A549 (cell line): ENCODE data around the gene DDIT4. TPM values are rescaled to one million over a fixed set of nuclear protein-coding genes. Genes with fewer than 3 reads are reported as not detected.
A peak's percentile ranks its signal among the peaks of the same experiment; 100 is the strongest.
"Not testable (repeated sequence)": the region's sequence is repeated elsewhere in the genome, so short reads cannot be mapped to it uniquely, and the experiment has no call there.

ENCODE experiments used
- ATAC-seq, 2 experiments: fragments of 200-7000 bp in 1 of 2; fragments of >200 bp in 1 of 2; cut with Nextera tagmentation in 1 of 2; cut with Tn5 transposase in 1 of 2; 3 replicates each; pipeline versions ENCODE4 v1.8.0 to v1.9.1; 2018 to 2020; ENCODE audit warnings: mild to moderate bottlenecking in 1 of 2, moderate library complexity in 1 of 2
- CTCF ChIA-PET: fragments of 300-600 bp; sonication (Branson Sonifier 250); formaldehyde crosslinking; extraction: SDS; loops from one replicate; lab custom pipeline; 2021; ENCODE audit warnings: antibody characterized with exemption, inconsistent platforms; lab: Yijun Ruan, JAX
- POLR2A ChIA-PET: fragments of 350-600 bp; formaldehyde crosslinking; extraction: SDS; loops from one replicate; lab custom pipeline; 2021; ENCODE audit warnings: antibody characterized with exemption, inconsistent platforms; lab: Yijun Ruan, JAX
- DNase-seq, 2 experiments: peaks; one replicate each; pipeline versions ENCODE4 v3.0.0 to v3.0.0-alpha.2; 2011 to 2016; ENCODE audit warnings: low read depth in 1 of 2, low spot score in 1 of 2
- FAIRE-seq: peaks from 2 replicates; lab custom pipeline; 2011; peaks lifted over from hg19 to GRCh38; lab: Jason Lieb, UNC
- H3K27ac ChIP-seq, 2 experiments: fragments of >200 bp; sonication (Bioruptor Twin); formaldehyde crosslinking; 3 replicates each; pipeline ENCODE4 v1.5.1; 2016 to 2017
- H3K4me1 ChIP-seq: fragments of >200 bp; sonication (Bioruptor Twin); formaldehyde crosslinking; 3 replicates; pipeline ENCODE4 v1.6.1; 2016
- H3K4me2 ChIP-seq: fragments of >200 bp; sonication (Bioruptor Twin); formaldehyde crosslinking; 3 replicates; pipeline ENCODE4 v1.6.1; 2016
- H3K4me3 ChIP-seq: fragments of >200 bp; sonication (Bioruptor Twin); formaldehyde crosslinking; 3 replicates; pipeline ENCODE4 v1.5.1; 2016
- H3K9me3 ChIP-seq: fragments of >200 bp; sonication (Bioruptor Twin); formaldehyde crosslinking; 3 replicates; pipeline ENCODE4 v1.6.1; 2016
- BHLHE40 ChIP-seq: IDR thresholded peaks from 2 replicates; pipeline ENCODE4 v1.6.1; 2012; ENCODE audit warnings: low read depth, low read length, inconsistent platforms
- CBX8 ChIP-seq: fragments of 200-600 bp; sonication (generic); IDR thresholded peaks from 2 replicates; pipeline ENCODE4 v1.6.1; 2016
- CTCF ChIP-seq: fragments of >200 bp; sonication (Bioruptor Twin); formaldehyde crosslinking; IDR thresholded peaks from 3 replicates; pipeline ENCODE4 v1.5.1; 2016
- ELK1 ChIP-seq: fragments of 150-350 bp; IDR thresholded peaks from 2 replicates; pipeline ENCODE4 v1.6.1; 2014; ENCODE audit warnings: low read depth, mild to moderate bottlenecking, low read length
- JUN ChIP-seq, 2 experiments: fragments of >200 bp; sonication (Bioruptor Twin); formaldehyde crosslinking; IDR thresholded peaks; 2 replicates in 1 of 2; 3 replicates in 1 of 2; pipeline ENCODE4 v1.6.1; 2016 to 2017
- KDM5A ChIP-seq: fragments of 200-600 bp; sonication (generic); IDR thresholded peaks from 2 replicates; pipeline ENCODE4 v1.6.1; 2016; ENCODE audit warnings: antibody characterized with exemption, mild to moderate bottlenecking
- NPAS2 ChIP-seq: fragments of 250-450 bp; sonication (Bioruptor Pico); IDR thresholded peaks from 2 replicates; pipeline ENCODE4 v1.8.0; 2022; ENCODE audit warnings: mild to moderate bottlenecking, moderate library complexity, borderline replicate concordance
- NR3C1 ChIP-seq: fragments of >200 bp; sonication (Bioruptor Twin); formaldehyde crosslinking; IDR thresholded peaks from 3 replicates; pipeline ENCODE4 v1.6.1; 2017
- POLR2AphosphoS2 ChIP-seq: conservative IDR thresholded peaks from 2 replicates; pipeline ENCODE4 v1.6.1; 2012; ENCODE audit warnings: low read length, improper control_type of control experiment, inconsistent platforms
- RAD21 ChIP-seq, 2 experiments: fragments of >200 bp in 1 of 2; sonication (Bioruptor Twin) in 1 of 2; formaldehyde crosslinking in 1 of 2; IDR thresholded peaks in 1 of 2; conservative IDR thresholded peaks in 1 of 2; 2 replicates in 1 of 2; 3 replicates in 1 of 2; pipeline ENCODE4 v1.6.1; 2012 to 2018; ENCODE audit warnings: inconsistent platforms in 1 of 2
- REST ChIP-seq: fragments of 200-600 bp; sonication (generic); IDR thresholded peaks from 2 replicates; pipeline ENCODE4 v1.6.1; 2016; ENCODE audit warnings: antibody characterized with exemption, mild to moderate bottlenecking, moderate library complexity
- SREBF2 ChIP-seq: fragments of 450-650 bp; IDR thresholded peaks from 2 replicates; pipeline ENCODE4 v1.6.1; 2014; ENCODE audit warnings: mild to moderate bottlenecking, moderate library complexity
- TP53 ChIP-seq: fragments of 250-450 bp; sonication (Bioruptor Pico); IDR thresholded peaks from 2 replicates; pipeline ENCODE4 v1.5.0; 2021; ENCODE audit warnings: mild to moderate bottlenecking, moderate library complexity
- ZC3H11A ChIP-seq: fragments of 450-650 bp; IDR thresholded peaks from 2 replicates; pipeline ENCODE4 v1.6.1; 2014; ENCODE audit warnings: antibody characterized with exemption, mild to moderate bottlenecking
- ZNF302 ChIP-seq: fragments of 250-450 bp; sonication (Bioruptor Pico); IDR thresholded peaks from 2 replicates; pipeline ENCODE4 v1.9.0; 2021; ENCODE audit warnings: inconsistent platforms, mild to moderate bottlenecking, moderate library complexity
- ZSCAN20 ChIP-seq: fragments of 250-450 bp; sonication (Bioruptor Pico); IDR thresholded peaks from 2 replicates; pipeline ENCODE4 v1.8.0; 2022; ENCODE audit warnings: mild to moderate bottlenecking, moderate library complexity
- WGBS: methylation state at CpG from one replicate; pipeline ENCODE4 v1.1.6; 2017; ENCODE audit errors: missing lambda C conversion rate; 5-methylcytosine and 5-hydroxymethylcytosine counted together
- polyA plus RNA-seq, 4 experiments: library from polyadenylated mRNA; depleted of rRNA in 3 of 4; stranded (reverse); fragments of >200 nt; fragmentation: RNase III in 1 of 4; extraction: RNeasy Plus Mini Kit Qiagen cat#74134 plus additional on column Dnase treatment in 1 of 4; gene quantifications; 2 replicates in 3 of 4; 3 replicates in 1 of 4; pipeline ENCODE4 v1.2.3, GENCODE V29; 2011 to 2017

Gene DDIT4
- polyA plus RNA-seq, 2 of the 4 experiments (the other 2 are of a cell fraction), result 239 to 392 TPM

DNA sequence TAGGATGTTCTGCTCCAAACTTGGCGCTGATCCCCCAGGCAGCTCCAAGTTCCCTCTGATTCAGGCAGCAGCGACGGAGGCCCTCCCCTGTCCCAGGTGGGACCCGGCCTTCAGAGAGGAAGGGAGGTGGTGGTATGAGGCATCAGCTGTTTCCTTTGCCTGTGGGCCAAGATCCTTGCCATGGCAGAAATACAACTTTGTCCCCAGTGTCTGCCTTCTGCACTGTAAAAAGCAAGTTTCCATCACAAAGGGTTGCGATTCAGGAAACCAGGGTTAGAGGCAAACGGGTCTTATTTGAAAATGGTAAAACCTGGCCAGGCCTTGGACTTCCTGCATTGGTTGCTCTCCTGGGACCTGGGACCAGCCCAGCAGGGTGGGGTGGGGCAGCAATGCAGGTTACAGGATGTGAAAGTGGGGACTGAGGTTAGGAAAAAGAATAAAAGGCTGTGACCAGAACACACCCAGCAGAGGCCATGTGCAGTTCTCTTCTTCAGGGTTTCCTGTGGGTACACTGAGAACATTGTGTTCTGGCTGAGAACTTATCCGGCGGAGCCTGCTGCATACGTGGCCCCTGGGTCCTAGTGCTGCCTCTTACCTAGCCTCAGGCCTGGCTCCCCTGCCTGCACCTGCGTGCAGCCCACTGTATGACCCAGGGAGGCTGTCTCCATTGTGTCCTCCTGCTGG, 25.1 kb upstream of the DDIT4 start (continued):
- TF ChIP-seq TP53 (CRISPR knock-in tag) (no peak), REST (no peak), CBX8 (no peak), KDM5A (no peak)

GRCh38 chr10:72249176-72249862, 24.4 kb upstream of the DDIT4 start:
- CTCF ChIA-PET, ATAC-seq, POLR2A ChIA-PET, DNase-seq, H3K4me3 ChIP-seq, H3K9me3 ChIP-seq, FAIRE-seq: not testable (repeated sequence)
- Histone ChIP-seq H3K4me2 (peak overlapping the region; percentile 66), H3K27ac (peak overlapping the region; percentile 99 to 100), H3K4me1 (peaks cover 66% of the 10 kb centered on the region)
- peak; percentile 98 for TF ChIP-seq ZC3H11A
- 94% methylated on average over 17 of the region's 17 CpGs for WGBS

DNA sequence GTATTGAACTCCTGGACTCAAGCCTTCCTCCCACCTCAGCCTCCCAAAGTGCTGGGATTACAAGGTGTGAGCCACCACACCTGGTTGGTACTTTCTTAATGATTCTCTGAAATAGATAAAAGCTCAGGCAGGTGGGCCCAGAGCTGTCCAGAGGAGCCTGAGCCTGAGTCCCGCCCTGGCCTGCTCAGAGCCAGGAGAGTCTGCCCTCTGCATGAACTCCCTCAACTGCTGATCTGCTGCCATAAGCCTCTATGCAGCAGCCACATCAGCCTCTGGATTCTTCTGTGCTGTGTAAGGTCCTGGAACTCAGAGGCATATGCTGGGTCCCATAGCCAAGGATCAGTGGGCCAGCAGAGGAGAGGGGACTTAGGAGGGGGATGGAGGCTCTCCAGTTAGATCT, 23.1 kb upstream of the DDIT4 start:
- DNase-seq, result peak in 1 of 2 experiments; percentile 66
- TF ChIP-seq POLR2AphosphoS2, result no peak
- no peak for FAIRE-seq
- H3K4me2 ChIP-seq, result 0 out of 3 replicates have a peak overlapping the region, but pooled peaks have one; percentile 1
- WGBS, result 80% methylated on average over 1 of the region's 1 CpG
- ChIA-PET CTCF (interaction anchor here (0.6 to 1.6 kb wide), 2 partner anchors 77 to 87 kb away, joined by 3 to 4 read pairs; no protein-coding TSS in a partner anchor), POLR2A (interaction anchor here (0.7 kb wide), 3 partner anchors 9 to 107 kb away, joined by 3 to 7 read pairs (median 5); no protein-coding TSS in a partner anchor)
- H3K4me1 ChIP-seq, result peaks cover 66% of the 10 kb centered on the region
- H3K27ac ChIP-seq, result peak overlapping the region; percentile 99 to 100
- no peak overlapping the region for H3K4me3 ChIP-seq
- no peaks in the 10 kb centered on the region for H3K9me3 ChIP-seq
- peak in 1 of 2 experiments; percentile 51; a peak in 3 of 6 replicates for ATAC-seq

DNA sequence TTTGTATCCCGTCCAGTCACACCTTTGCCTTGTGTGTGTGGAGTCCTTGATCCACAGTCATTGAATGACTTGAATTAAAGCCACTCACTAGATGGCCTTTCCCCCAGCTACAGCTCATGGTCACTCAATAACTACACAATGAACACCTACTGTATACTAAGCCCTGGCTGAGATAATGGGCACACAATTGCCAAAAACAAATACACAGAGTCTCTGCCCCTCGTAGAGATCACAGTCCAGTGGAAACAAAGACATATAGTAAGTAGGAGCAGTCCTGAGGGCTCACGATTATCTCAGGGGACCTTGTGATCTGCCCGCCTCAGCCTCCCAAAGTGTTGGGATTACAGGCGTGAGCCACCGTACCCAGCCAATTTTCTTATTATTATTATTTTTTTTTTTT, 22.1 kb upstream of the DDIT4 start:
- CTCF ChIA-PET, result interaction anchor here (0.8 to 1.6 kb wide), 3 partner anchors 22 to 77 kb away, joined by 3 to 4 read pairs (median 3); partner anchors contain the start of gene DDIT4
- H3K4me1 ChIP-seq, result peaks cover 65% of the 10 kb centered on the region
- H3K4me3 ChIP-seq, result no peak overlapping the region
- peak overlapping the region; percentile 99 to 100 for H3K27ac ChIP-seq
- FAIRE-seq, result no peak
- H3K4me2 ChIP-seq, result no peak overlapping the region
- H3K9me3 ChIP-seq, result no peaks in the 10 kb centered on the region
- no peak for DNase-seq
- POLR2A ChIA-PET, result interaction anchor here (0.6 to 0.7 kb wide), 4 partner anchors 10 to 106 kb away, joined by 3 to 7 read pairs (median 4); no protein-coding TSS in a partner anchor
- 78% methylated on average over 6 of the region's 6 CpGs for WGBS
- ATAC-seq, result no peak
- no peak for TF ChIP-seq SREBF2
- TF ChIP-seq REST, result no peak
- TF ChIP-seq RAD21 (conservative IDR thresholded peaks at IDR 0.05 in 1 of 2, IDR thresholded peaks at IDR 0.05 in 1 of 2), result no peak
- TF ChIP-seq NPAS2 (CRISPR knock-in tag), result no peak
- no peak for TF ChIP-seq BHLHE40
- TF ChIP-seq CBX8, result no peak
- no peak for TF ChIP-seq JUN (IDR thresholded peaks at IDR 0.05)
- TF ChIP-seq NR3C1, result no peak
- no peak for TF ChIP-seq ZSCAN20
- no peak for TF ChIP-seq ZNF302 (CRISPR knock-in tag)
- TF ChIP-seq ELK1, result no peak
- no peak for TF ChIP-seq CTCF
